Measurements from ENCODE around the gene OCA2.
"Not testable (repeated sequence)": the region's sequence is repeated elsewhere in the genome, so short reads cannot be mapped to it uniquely, and the experiment has no call there.

Gene OCA2

DNA sequence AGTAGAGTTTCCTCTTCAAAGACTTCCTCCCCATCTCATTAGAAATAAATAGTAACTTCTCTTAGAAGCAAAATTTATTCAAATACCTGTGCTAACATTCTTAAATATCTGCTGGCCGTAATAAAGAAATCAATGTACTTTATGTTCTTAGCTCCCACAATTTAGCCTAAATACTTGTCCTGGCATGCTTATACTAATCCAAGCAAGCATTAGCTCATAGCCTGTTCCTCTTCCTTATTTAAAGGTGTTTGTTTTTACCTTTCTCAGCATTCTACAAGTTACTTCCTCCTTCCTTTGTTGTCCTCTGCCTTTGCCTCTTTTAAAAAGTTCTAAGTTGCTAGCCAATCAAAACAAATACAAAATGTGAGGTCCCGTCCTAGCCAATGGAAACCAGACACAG is 90.9 kb downstream of the OCA2 start:
- not testable (repeated sequence) for H3K9ac ChIP-seq (ENCODE audit: low read depth, low read length); H3K27me3 ChIP-seq (ENCODE audit: control insufficient read depth, insufficient read depth, low read length); H3K9me3 ChIP-seq (ENCODE audit: control insufficient read depth, insufficient read depth, low read length); H3K4me1 ChIP-seq (ENCODE audit: control insufficient read depth, insufficient read depth, low read length); H3K4me3 ChIP-seq (ENCODE audit: low read depth, low read length); H3K27ac ChIP-seq (ENCODE audit: low read depth, low read length); H3K36me3 ChIP-seq (ENCODE audit: control insufficient read depth, insufficient read depth, low read length)

DNA sequence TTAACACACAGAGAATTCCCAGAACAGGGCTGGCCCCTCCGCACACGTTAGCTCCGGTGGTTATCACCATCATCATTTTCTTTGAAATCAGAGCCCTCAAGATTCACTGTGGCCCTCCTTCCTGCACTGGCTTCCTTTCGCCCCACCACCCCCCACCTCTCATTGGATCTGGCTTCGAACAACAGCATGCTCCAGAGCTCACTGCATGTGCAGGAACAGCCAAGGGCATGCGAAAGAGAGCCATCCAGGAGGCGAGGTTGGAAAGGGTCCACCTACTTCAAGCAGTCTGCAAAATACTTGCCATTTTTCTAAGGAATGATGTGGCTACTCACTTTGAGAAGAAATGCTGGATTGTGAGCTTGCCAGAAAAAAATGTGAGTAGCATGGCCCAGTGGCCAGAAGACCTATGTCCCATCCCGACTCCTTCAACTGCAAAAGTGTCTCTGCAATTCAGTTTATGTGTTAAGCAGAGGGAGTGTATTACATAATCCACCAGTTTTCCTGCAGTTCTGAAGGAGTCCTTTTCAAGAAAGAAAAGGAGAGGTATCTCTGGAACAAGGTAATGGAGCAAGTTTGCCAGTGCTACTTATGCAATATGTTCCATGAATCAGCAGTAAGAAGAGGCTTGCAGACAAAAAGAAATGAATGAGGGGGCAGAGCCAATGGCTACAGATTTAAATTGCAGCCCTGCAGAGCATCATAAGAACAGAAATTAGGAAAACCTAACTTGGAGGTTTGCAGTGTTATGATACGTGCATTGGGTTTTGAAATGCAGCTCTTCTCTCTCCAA is 92.8 kb downstream of the OCA2 start:
- no peaks in the 10 kb centered on the region for H3K4me1 ChIP-seq (ENCODE audit: control insufficient read depth, insufficient read depth, low read length)
- no peak overlapping the region for H3K4me3 ChIP-seq (ENCODE audit: low read depth, low read length)

DNA sequence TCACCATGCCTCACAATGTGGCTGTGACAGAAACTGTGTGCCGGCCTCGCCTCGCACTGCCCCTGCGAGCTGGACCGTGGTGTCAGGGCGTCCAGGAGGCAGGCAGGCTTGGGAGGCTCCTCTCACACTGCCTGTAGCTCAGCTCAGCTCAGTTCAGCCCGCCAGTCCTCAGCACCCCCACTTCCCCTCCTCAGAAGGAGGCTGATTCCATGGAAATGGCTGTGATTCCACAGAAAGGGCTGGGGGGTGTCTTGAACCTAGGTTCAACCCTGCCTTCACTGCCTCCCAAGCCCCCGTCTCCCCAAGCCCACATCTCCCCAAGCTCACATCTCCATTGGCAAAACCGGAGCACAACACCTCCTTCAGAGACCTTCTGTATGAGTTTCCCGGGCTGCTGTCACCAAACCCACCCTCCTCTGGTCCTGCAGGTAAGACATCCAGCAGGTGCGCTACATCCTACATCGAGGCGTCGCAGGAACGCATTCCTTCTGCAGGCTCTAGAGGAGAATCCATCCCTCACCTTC is 94.0 kb downstream of the OCA2 start:
- H3K27ac ChIP-seq (ENCODE audit: low read depth, low read length): no peak overlapping the region
- H3K36me3 ChIP-seq (ENCODE audit: control insufficient read depth, insufficient read depth, low read length): no peaks in the 10 kb centered on the region
- H3K9ac ChIP-seq (ENCODE audit: low read depth, low read length): no peak overlapping the region
- no peak overlapping the region for H3K4me3 ChIP-seq (ENCODE audit: low read depth, low read length)
- H3K4me1 ChIP-seq (ENCODE audit: control insufficient read depth, insufficient read depth, low read length): no peaks in the 10 kb centered on the region
- no peaks in the 10 kb centered on the region for H3K27me3 ChIP-seq (ENCODE audit: control insufficient read depth, insufficient read depth, low read length)
- H3K9me3 ChIP-seq (ENCODE audit: control insufficient read depth, insufficient read depth, low read length): no peaks in the 10 kb centered on the region

More for the DNA sequence above, 92.8 kb downstream of the OCA2 start:
- Histone ChIP-seq H3K36me3 (ENCODE audit: control insufficient read depth, insufficient read depth, low read length) (no peaks in the 10 kb centered on the region), H3K27ac (ENCODE audit: low read depth, low read length) (no peak overlapping the region), H3K9me3 (ENCODE audit: control insufficient read depth, insufficient read depth, low read length) (no peaks in the 10 kb centered on the region), H3K9ac (ENCODE audit: low read depth, low read length) (no peak overlapping the region), H3K27me3 (ENCODE audit: control insufficient read depth, insufficient read depth, low read length) (no peaks in the 10 kb centered on the region)

DNA sequence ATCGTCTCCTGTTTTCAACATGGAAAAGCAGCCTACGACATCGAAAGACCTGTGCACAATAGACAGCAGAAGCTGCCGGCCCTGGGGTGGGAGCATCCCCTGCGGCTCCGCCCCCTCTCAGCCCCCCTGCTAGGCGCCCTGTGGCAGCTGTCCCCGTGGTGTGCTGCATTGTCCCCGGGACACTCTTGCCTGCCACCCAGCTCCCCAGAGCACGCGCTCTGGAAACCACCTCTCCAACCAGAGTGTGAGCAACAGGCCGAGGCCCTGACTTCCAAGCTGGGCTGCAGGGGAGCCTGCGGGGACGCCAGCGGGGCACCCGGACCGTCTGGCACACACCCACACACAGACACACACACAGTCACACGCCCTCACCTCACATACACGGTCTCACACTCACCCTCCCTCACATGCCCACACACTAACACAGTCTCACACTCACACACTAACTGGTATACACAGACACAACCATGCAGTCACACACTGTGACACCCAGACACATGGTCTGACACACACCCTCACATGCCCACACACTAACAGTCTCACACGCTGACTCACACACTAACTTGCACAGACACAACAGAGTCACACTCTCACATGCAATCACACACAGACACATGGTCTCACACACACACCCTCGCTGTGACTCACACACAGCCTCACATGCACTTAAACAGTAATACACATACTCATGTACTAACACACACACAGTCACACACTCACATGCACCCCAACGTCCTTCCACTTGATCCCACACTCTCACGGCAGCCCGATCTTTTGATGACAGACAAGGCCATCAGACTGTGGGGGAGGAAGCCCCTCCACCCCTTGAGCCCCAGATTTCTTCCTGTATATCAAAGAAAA is 94.7 kb downstream of the OCA2 start:
- no peak overlapping the region for H3K27ac ChIP-seq (ENCODE audit: low read depth, low read length)
- no peaks in the 10 kb centered on the region for H3K9me3 ChIP-seq (ENCODE audit: control insufficient read depth, insufficient read depth, low read length)
- H3K27me3 ChIP-seq (ENCODE audit: control insufficient read depth, insufficient read depth, low read length): no peaks in the 10 kb centered on the region
- no peak overlapping the region for H3K4me3 ChIP-seq (ENCODE audit: low read depth, low read length)
- no peak overlapping the region for H3K9ac ChIP-seq (ENCODE audit: low read depth, low read length)
- no peaks in the 10 kb centered on the region for H3K4me1 ChIP-seq (ENCODE audit: control insufficient read depth, insufficient read depth, low read length)
- no peaks in the 10 kb centered on the region for H3K36me3 ChIP-seq (ENCODE audit: control insufficient read depth, insufficient read depth, low read length)

DNA sequence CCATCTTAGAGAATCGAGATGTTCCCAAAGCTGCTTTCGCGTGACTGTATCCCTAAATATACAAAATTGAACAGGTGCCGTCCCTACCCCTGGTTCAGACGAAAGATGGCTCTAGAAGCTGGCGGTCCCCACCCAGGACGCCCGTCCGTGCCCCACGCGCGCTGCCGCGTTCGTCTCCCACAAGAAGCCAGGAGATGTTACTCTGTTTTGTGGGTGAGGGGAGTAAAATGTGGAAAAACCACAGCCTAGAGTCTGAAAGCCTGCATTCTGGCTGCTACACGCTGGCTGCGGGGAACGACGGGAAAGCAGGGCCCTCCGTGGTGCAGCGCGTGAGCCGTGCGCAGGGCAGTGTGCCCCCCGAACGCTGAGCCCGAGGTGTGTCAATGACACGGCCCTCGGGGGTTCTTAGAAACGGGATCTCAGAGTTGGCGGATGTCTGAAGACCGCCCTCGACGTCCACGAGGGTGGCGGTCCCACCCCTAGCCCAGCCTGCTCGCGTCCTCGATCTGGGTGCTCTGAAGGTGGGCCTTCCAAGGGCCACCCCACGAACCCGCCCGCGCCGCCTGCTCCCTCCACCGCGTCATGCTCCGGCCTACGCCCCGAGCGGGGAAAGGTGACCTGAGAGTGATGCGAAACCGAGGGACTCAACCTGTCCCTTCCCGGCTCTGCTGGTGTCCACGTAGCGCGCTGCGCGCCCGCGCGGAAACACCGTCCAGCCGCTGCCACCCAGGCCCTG is 95.6 kb downstream of the OCA2 start:
- Histone ChIP-seq H3K27me3 (ENCODE audit: control insufficient read depth, insufficient read depth, low read length) (no peaks in the 10 kb centered on the region), H3K9ac (ENCODE audit: low read depth, low read length) (no peak overlapping the region), H3K4me1 (ENCODE audit: control insufficient read depth, insufficient read depth, low read length) (no peaks in the 10 kb centered on the region), H3K36me3 (ENCODE audit: control insufficient read depth, insufficient read depth, low read length) (no peaks in the 10 kb centered on the region), H3K9me3 (ENCODE audit: control insufficient read depth, insufficient read depth, low read length) (no peaks in the 10 kb centered on the region), H3K27ac (ENCODE audit: low read depth, low read length) (no peak overlapping the region), H3K4me3 (ENCODE audit: low read depth, low read length) (no peak overlapping the region)

DNA sequence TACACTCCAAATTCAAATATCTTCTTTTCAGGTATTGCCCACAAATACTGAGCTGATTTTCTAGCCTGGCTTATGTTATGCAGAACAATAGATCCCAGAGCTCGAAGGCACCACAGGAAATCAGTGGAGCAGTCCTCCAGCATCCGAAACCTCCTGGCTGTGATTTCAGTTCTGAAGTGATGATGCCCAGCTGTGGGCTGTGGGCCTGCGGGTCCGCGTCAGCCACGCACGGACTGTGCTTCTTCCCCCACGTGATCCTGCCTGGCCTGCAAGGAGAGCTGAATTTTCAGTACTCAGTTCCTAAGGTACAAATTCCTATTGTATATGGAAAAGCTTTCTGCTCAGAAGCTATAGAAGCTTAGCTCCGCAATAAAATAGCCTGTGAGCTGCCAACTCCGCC is 96.2 kb downstream of the OCA2 start:
- Histone ChIP-seq H3K27ac (ENCODE audit: low read depth, low read length) (no peak overlapping the region), H3K27me3 (ENCODE audit: control insufficient read depth, insufficient read depth, low read length) (no peaks in the 10 kb centered on the region)

DNA sequence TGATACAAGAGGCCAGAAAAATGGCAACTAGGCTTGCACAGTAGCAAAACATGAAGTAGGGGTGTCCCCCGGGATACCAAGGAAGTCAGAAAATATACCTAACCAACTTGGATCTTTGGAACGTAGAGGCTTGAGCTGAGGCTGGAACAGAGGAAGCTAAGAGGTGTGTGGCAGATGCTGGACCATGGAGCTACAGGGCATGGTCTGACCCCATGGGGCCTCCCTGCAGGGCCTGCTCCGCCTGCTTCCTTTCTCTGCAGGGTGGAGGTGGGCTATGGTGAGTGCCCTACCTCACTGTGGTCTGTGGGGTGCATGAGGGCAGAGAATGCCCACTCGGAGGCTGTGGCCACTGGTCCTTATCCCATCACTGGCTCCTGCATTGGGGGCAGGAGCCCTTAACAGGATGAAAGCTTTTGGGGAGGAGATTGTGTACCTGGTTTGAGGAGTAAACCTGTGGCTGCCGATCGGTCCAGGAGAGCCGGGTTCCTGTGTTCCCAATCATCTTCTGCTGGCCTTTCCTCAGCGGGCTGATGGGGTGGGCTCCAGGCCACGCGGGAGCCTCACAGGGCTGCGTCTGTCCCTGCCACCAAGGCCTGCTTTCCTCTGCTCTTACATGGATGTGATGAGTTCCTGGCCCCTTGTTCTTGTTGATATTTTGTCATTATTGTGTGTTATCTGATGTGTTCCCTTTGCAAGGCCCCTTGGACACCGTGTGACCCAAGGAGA is 96.8 kb downstream of the OCA2 start:
- Histone ChIP-seq H3K27me3 (ENCODE audit: control insufficient read depth, insufficient read depth, low read length) (no peaks in the 10 kb centered on the region), H3K9me3 (ENCODE audit: control insufficient read depth, insufficient read depth, low read length) (no peaks in the 10 kb centered on the region), H3K36me3 (ENCODE audit: control insufficient read depth, insufficient read depth, low read length) (no peaks in the 10 kb centered on the region), H3K9ac (ENCODE audit: low read depth, low read length) (no peak overlapping the region), H3K4me1 (ENCODE audit: control insufficient read depth, insufficient read depth, low read length) (no peaks in the 10 kb centered on the region), H3K4me3 (ENCODE audit: low read depth, low read length) (no peak overlapping the region), H3K27ac (ENCODE audit: low read depth, low read length) (no peak overlapping the region)

More for the DNA sequence above, 96.2 kb downstream of the OCA2 start:
- Histone ChIP-seq H3K4me1 (ENCODE audit: control insufficient read depth, insufficient read depth, low read length) (no peaks in the 10 kb centered on the region), H3K36me3 (ENCODE audit: control insufficient read depth, insufficient read depth, low read length) (no peaks in the 10 kb centered on the region), H3K4me3 (ENCODE audit: low read depth, low read length) (no peak overlapping the region), H3K9me3 (ENCODE audit: control insufficient read depth, insufficient read depth, low read length) (no peaks in the 10 kb centered on the region), H3K9ac (ENCODE audit: low read depth, low read length) (no peak overlapping the region)

DNA sequence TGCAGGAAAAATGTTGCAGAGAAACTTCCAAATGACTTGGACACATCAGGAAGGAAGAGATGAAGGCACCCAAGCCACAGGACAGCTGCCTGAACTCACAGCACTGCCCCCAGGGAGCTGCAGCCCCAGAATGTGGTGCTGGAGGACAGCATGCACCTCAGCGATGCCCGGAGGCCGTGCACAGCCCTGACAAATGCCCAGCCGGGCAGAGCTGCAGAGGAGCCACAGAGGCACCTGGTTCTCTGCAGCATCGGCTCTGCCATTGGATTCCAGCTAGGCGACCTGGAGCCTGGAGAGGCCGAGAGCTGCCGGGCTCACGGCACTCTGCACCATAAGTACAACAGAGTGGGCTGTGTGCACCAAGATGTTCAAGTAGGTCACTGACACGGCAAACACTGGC is 97.5 kb downstream of the OCA2 start:
- Histone ChIP-seq H3K36me3 (ENCODE audit: control insufficient read depth, insufficient read depth, low read length) (no peaks in the 10 kb centered on the region), H3K9ac (ENCODE audit: low read depth, low read length) (no peak overlapping the region), H3K4me3 (ENCODE audit: low read depth, low read length) (no peak overlapping the region), H3K27me3 (ENCODE audit: control insufficient read depth, insufficient read depth, low read length) (no peaks in the 10 kb centered on the region), H3K27ac (ENCODE audit: low read depth, low read length) (no peak overlapping the region), H3K9me3 (ENCODE audit: control insufficient read depth, insufficient read depth, low read length) (no peaks in the 10 kb centered on the region), H3K4me1 (ENCODE audit: control insufficient read depth, insufficient read depth, low read length) (no peaks in the 10 kb centered on the region)

DNA sequence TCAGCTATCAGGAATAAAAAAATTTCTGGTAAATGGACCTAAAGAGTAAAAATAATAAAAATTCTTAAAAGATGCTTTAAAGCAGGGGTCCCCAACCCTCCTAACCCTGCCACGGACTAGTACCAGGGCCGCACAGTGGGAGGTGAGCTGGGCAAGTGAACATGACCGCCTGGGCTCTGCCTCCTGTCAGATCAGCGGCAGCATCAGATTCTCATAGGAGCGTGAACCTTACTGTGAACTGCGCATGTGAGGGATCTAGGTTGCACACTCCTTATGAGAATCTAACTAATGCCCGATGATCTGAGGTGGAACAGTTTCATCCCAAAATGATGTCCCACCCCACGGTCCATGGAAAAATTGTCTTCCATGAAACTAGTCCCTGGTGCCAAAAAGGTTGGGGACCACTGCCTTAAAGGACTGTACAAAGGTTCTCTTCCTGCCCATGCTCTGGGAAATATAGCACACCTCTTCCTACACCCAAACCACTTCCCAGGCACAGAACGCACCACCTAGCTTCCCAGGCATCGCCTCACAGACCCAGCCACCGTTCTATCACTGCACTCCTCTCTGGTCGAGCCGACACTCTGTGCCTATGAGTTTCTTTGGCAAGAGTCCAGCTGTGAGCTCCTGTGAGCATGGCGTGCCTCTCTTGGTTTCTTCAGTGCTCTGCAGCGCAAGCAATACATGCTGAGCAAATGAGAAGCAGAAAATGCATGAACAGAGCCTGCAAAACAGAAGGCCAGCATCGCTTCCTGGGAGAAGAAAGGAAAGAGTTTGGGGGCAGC is 104.9 kb downstream of the OCA2 start:
- H3K4me3 ChIP-seq (ENCODE audit: low read depth, low read length): no peak overlapping the region
- H3K9me3 ChIP-seq (ENCODE audit: control insufficient read depth, insufficient read depth, low read length): no peaks in the 10 kb centered on the region
- H3K9ac ChIP-seq (ENCODE audit: low read depth, low read length): no peak overlapping the region
- no peaks in the 10 kb centered on the region for H3K36me3 ChIP-seq (ENCODE audit: control insufficient read depth, insufficient read depth, low read length)
- no peaks in the 10 kb centered on the region for H3K27me3 ChIP-seq (ENCODE audit: control insufficient read depth, insufficient read depth, low read length)
- no peak overlapping the region for H3K27ac ChIP-seq (ENCODE audit: low read depth, low read length)
- no peaks in the 10 kb centered on the region for H3K4me1 ChIP-seq (ENCODE audit: control insufficient read depth, insufficient read depth, low read length)

DNA sequence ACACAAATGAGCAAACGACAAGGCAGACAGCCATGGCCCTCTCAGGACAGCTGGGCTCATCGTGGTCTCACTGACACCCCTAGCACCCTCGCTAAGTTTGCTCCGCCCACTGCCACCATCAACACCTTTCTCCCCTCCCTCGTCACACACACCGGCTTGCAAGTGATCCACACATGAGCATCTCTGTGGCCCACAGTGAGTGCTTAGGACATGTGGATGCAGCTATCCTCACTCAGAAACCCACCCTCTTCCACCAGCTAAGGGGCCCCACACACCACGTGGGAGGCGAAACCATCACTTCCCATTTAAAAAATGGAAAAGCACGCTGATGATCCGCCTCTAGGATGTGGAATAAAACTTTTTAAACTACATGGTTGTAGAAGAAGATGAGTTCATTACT is 105.6 kb downstream of the OCA2 start:
- Histone ChIP-seq H3K27ac (ENCODE audit: low read depth, low read length) (no peak overlapping the region), H3K9me3 (ENCODE audit: control insufficient read depth, insufficient read depth, low read length) (no peaks in the 10 kb centered on the region), H3K27me3 (ENCODE audit: control insufficient read depth, insufficient read depth, low read length) (no peaks in the 10 kb centered on the region), H3K4me3 (ENCODE audit: low read depth, low read length) (no peak overlapping the region), H3K9ac (ENCODE audit: low read depth, low read length) (no peak overlapping the region), H3K4me1 (ENCODE audit: control insufficient read depth, insufficient read depth, low read length) (no peaks in the 10 kb centered on the region), H3K36me3 (ENCODE audit: control insufficient read depth, insufficient read depth, low read length) (no peaks in the 10 kb centered on the region)
